ENCODE results near the gene HAO2.
A peak's percentile ranks its signal among the peaks of the same experiment; 100 is the strongest.

The HAO2 gene

GRCh38 chr1:119380304-119380703 lies 11.7 kb downstream of the HAO2 start:
- no peak for DNase-seq (ENCODE audit: low read depth)

- DNase-seq (ENCODE audit: low read depth) = no peak
Measured at GRCh38 chr1:119380983-119381662, 12.5 kb downstream of the HAO2 start.

DNA sequence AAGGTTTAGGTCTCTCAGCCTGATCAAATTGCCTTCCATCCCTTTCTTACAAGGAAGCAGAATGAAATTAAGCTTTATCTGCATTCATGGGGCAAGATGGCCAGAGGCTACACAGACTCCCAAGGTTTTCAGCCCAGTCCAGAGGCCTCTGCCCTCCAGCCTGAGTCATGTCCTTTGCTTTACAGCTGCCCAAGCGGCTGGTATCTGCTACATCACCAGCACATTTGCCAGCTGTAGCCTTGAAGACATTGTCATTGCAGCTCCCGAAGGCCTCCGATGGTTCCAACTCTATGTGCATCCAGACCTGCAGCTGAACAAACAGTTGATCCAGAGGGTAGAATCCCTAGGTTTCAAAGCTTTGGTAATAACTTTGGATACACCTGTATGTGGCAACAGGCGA lies 16.0 kb downstream of the HAO2 start:
- no peak for DNase-seq (ENCODE audit: low read depth)

- no peak for DNase-seq (ENCODE audit: low read depth)
Measured at GRCh38 chr1:119385650-119386049, 17.1 kb downstream of the HAO2 start.

DNA sequence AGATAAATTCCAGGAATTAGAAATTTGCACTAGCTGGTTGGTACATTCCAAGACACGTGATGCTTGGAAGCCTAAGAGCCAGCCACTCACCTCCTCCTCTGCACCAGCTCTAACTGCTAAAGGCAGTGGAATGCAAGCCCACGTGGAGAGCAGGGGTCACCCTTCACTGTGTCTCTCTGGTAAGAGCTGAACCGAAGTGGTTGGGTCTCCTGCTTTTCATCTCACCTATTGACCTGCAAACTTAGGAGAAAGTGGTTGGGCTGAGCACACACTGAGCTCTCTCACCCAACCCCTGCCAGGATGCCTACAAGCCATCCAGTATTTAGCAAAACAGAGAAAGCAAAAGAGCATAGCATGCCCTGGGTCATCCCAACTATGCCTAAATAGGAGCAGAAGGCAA lies 19.3 kb downstream of the HAO2 start:
- DNase-seq (ENCODE audit: low read depth) = no peak

GRCh38 chr1:119388450-119388849 lies 19.9 kb downstream of the HAO2 start:
- no peak for DNase-seq (ENCODE audit: low read depth)

- no peak for DNase-seq (ENCODE audit: low read depth)
Measured at GRCh38 chr1:119390526-119390925, 21.9 kb downstream of the HAO2 start.

GRCh38 chr1:119391749-119392148 lies 23.2 kb downstream of the HAO2 start:
- DNase-seq (ENCODE audit: low read depth) = no peak

GRCh38 chr1:119394085-119394484 lies 25.5 kb downstream of the HAO2 start:
- no peak for DNase-seq (ENCODE audit: low read depth)

DNA sequence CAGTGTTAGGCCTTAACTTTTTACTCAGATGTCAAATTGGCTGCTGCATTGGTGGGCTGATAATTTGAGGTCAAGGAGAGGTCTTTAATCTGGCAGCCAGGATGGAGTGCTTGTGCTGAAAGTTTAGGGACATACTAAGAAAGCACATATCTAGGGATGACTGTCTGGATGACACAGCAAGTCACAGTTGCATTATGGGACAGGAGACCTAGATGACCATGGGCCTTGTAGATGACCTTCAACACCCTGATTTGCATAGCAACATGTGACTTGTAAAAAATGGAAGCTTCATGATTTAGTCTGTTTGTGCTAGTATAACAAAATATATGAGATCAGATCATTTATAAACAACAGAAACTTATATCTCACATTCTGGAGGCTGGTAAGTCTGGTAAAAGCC lies 28.4 kb downstream of the HAO2 start:
- DNase-seq (ENCODE audit: low read depth) = no peak

- no peak for DNase-seq (ENCODE audit: low read depth)
Measured at GRCh38 chr1:119397986-119398385, 29.4 kb downstream of the HAO2 start.

GRCh38 chr1:119404736-119405135 lies 36.2 kb downstream of the HAO2 start:
- DNase-seq (ENCODE audit: low read depth) = no peak

DNA sequence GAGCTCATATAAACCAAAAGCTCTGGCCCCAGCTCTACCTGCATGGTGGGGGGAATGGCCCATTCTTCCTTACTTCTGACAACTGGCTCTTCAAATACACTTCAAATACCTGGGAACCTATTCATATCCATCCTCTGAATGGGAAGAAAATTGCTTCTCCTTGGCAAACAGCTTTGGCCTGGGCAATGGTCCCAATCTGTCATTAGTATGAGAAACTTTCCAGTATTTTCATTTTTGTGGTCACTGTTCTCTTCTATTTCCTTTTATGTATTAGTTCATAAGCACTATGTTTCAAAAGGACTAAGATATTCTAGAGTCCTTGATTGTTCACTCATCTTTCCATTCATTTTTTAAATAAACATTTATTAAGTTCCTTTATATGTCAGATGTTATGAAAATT lies 41.1 kb downstream of the HAO2 start:
- peak; percentile 36 for DNase-seq (ENCODE audit: low read depth)

GRCh38 chr1:119410961-119411360 lies 42.4 kb downstream of the HAO2 start:
- DNase-seq (ENCODE audit: low read depth) = no peak

GRCh38 chr1:119414950-119415349 lies 46.4 kb downstream of the HAO2 start, which contains the start of gene HSD3B2:
Gene HSD3B2, plus strand, starts transcription at chr1:119415150. Its CDS starts 270 bp downstream, at chr1:119415420.
- no peak for DNase-seq (ENCODE audit: low read depth)

DNA sequence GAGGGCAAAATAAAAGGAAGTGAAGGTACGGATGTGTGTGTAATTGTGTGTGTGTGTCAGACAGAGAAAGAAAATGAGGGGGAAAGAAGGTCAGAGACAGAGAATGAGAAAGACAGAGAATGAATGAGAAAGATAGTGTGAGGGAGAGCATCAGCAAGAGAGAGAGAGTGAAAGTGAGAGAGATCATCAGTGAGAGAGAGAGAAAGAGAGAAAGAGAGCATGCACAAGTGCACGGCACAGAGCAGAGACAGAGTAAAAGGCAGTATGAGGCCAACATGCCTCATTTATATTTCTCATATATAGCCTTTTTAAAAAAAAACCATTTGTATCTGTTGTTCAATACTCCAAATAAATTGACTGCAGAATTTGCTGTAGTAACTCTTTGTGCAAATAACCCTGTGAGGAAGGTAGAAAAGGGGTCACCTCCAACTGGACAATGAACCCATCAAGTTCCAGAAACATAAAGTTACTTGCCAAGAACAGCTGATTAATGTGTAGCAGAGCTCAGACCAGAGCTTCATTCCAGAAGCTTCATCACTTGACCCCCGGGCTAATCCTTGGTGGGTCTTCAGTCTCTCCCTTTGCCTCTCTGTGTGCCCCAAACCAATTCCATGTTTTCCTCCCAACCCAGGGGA lies 47.5 kb downstream of the HAO2 start:
- DNase-seq (ENCODE audit: low read depth) = no peak

DNA sequence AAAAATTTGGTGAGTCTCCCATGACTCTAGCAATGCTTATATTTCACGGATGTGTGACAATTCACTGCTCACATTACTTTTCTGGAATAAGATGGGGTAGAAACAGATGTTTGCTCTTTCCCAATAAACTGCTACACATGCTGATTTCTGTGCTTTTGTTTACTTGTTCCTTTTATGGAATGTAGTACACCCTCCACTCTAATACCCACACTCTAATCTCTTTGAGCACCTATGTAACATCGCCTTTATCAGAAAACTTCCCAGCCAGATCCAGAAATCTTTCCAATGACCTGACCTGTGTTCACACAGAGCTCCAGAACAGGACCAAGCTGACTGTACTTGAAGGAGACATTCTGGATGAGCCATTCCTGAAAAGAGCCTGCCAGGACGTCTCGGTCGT lies 50.5 kb downstream of the HAO2 start:
- no peak for DNase-seq (ENCODE audit: low read depth)

GRCh38 chr1:119420638-119421037 lies 52.1 kb downstream of the HAO2 start:
- DNase-seq (ENCODE audit: low read depth) = no peak

DNA sequence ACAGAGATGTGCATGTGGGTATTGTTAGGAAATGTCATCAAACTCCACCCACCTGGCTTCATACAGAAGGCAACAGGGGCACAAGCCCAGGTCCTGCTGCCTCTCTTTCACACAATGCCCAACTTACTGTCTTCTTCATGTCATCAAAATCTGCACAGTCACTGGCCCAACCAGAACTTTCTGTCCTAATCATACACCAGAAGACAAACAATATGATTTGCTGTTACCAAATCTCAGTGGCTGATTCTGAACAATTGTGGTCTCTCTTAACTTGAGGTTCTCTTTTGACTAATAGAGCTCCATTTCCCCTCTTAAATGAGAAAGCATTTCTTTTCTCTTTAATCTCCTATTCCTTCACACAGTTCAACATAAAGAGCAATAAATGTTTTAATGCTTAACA lies 54.0 kb downstream of the HAO2 start:
- DNase-seq (ENCODE audit: low read depth) = no peak

DNA sequence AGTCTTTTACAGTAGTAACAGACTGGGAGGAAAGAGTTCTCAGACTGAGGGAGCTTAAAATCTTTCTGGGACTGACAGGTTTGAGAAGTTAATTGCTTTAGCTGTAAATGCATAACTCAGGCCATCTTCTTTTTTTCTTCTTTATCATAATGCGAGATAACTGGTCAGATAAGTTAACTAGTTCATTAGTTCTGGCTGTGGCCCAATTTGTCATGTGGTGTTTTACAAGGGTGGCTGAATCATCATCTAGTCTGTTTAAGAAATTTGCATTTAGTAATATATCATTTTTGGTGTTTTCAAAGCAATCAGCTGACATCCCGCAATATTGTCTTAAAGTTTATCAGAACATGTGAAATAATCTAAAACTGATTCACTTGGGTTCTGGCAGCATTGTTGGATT lies 60.4 kb downstream of the HAO2 start:
- DNase-seq (ENCODE audit: low read depth) = no peak

DNA sequence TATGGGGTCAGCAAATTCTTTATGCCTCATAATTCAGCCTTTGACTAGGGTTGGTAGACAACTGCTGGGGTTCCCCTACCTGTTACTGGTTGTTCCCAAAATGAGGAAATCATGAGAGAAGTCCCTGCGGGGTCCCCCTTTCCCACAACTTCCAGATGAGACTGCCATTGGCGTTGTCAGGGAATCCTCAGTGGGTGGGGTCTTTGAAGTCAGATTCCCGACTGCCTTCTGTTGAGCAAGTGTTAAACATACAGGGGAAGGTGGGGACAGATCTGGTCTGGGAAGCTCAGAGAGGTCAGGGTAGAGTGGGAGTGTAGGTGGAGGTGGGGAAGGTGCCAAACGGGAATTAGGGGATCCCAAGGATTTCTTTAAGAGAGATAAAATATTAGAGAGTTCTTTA lies 61.1 kb downstream of the HAO2 start:
- no peak for DNase-seq (ENCODE audit: low read depth)

GRCh38 chr1:119430486-119430885 lies 61.9 kb downstream of the HAO2 start:
- DNase-seq (ENCODE audit: low read depth) = no peak

DNA sequence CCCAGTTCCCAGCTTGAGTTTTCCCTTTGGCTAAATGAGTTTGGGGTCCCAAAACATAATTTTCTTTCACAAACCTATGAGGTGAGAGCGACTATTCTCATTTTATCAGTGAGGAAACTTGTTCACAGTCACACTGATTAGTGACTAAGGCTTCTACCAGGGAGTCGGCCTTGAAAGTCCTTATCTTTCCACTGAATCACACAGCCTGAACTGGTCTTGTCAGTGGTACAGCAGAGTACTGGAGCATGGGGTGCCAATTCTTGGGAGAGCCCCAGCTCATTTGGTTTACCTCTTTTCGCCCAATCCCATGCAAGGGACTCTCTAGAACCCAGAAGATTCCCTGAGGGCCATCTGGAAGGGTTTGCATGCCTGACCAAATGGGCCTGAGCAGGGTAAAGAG lies 63.3 kb downstream of the HAO2 start:
- DNase-seq (ENCODE audit: low read depth) = no peak

GRCh38 chr1:119435052-119435451 lies 66.5 kb downstream of the HAO2 start:
- DNase-seq (ENCODE audit: low read depth) = no peak

Measured in GM04504 (cell line).